ENCODE data around the gene GATAD1.
A peak's percentile ranks its signal among the peaks of the same experiment; 100 is the strongest.

The GATAD1 gene

DNA sequence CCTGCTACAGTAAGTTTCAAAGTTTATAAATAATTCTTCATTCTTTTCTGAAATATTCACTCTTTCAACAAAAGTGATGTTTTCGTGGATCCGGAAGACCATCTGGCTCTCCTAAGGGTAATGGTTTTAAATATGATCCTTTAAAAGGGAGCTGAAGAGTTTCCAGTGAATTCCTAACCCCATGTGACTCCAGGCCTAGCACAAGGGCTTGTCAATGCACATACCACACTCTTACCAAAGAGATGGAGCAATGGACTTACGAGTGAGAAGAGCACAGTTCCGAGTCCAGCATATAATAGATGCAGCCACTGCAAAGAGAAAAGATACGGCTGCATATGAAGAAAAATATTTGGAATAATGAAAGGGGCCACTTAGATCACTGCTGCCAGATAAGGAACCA lies 32.1 kb upstream of the GATAD1 start:
- H3K4me3 ChIP-seq (replicated peaks; ENCODE audit: insufficient read depth, low read length) = no peak overlapping the region
- no peak overlapping the region for H3K27ac ChIP-seq (replicated peaks)
- peaks cover 3% of the 10 kb centered on the region for H3K27me3 ChIP-seq (ENCODE audit: insufficient read depth, poor library complexity, severe bottlenecking)
- DNase-seq (ENCODE audit: low read depth in 1 of 2, low spot score in 1 of 2) = no peak
- TF ChIP-seq SPI1 (IDR thresholded peaks at IDR 0.05; ENCODE audit: borderline replicate concordance, low read depth) (no peak), GABPA (IDR thresholded peaks at IDR 0.05; ENCODE audit: low read depth) (no peak), POLR2AphosphoS5 (IDR thresholded peaks at IDR 0.05; ENCODE audit: low read depth) (no peak)
- TF ChIP-seq, protein P1, sequence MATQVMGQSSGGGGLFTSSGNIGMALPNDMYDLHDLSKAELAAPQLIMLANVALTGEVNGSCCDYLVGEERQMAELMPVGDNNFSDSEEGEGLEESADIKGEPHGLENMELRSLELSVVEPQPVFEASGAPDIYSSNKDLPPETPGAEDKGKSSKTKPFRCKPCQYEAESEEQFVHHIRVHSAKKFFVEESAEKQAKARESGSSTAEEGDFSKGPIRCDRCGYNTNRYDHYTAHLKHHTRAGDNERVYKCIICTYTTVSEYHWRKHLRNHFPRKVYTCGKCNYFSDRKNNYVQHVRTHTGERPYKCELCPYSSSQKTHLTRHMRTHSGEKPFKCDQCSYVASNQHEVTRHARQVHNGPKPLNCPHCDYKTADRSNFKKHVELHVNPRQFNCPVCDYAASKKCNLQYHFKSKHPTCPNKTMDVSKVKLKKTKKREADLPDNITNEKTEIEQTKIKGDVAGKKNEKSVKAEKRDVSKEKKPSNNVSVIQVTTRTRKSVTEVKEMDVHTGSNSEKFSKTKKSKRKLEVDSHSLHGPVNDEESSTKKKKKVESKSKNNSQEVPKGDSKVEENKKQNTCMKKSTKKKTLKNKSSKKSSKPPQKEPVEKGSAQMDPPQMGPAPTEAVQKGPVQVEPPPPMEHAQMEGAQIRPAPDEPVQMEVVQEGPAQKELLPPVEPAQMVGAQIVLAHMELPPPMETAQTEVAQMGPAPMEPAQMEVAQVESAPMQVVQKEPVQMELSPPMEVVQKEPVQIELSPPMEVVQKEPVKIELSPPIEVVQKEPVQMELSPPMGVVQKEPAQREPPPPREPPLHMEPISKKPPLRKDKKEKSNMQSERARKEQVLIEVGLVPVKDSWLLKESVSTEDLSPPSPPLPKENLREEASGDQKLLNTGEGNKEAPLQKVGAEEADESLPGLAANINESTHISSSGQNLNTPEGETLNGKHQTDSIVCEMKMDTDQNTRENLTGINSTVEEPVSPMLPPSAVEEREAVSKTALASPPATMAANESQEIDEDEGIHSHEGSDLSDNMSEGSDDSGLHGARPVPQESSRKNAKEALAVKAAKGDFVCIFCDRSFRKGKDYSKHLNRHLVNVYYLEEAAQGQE (IDR thresholded peaks at IDR 0.05; ENCODE audit: insufficient replicate concordance, low read depth) = no peak
- TF ChIP-seq, protein P2, sequence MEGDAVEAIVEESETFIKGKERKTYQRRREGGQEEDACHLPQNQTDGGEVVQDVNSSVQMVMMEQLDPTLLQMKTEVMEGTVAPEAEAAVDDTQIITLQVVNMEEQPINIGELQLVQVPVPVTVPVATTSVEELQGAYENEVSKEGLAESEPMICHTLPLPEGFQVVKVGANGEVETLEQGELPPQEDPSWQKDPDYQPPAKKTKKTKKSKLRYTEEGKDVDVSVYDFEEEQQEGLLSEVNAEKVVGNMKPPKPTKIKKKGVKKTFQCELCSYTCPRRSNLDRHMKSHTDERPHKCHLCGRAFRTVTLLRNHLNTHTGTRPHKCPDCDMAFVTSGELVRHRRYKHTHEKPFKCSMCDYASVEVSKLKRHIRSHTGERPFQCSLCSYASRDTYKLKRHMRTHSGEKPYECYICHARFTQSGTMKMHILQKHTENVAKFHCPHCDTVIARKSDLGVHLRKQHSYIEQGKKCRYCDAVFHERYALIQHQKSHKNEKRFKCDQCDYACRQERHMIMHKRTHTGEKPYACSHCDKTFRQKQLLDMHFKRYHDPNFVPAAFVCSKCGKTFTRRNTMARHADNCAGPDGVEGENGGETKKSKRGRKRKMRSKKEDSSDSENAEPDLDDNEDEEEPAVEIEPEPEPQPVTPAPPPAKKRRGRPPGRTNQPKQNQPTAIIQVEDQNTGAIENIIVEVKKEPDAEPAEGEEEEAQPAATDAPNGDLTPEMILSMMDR (IDR thresholded peaks at IDR 0.05; ENCODE audit: insufficient read depth, low read length) = no peak

GRCh38 chr7:92417913-92418312 lies 29.4 kb upstream of the GATAD1 start:
- no peak overlapping the region for H3K27ac ChIP-seq (replicated peaks)
- H3K27me3 ChIP-seq (ENCODE audit: insufficient read depth, poor library complexity, severe bottlenecking) = no peaks in the 10 kb centered on the region
- TF ChIP-seq GABPA (IDR thresholded peaks at IDR 0.05; ENCODE audit: low read depth) = no peak
- TF ChIP-seq POLR2AphosphoS5 (IDR thresholded peaks at IDR 0.05; ENCODE audit: low read depth) = no peak
- H3K4me3 ChIP-seq (replicated peaks; ENCODE audit: insufficient read depth, low read length) = no peak overlapping the region
- no peak for DNase-seq (ENCODE audit: low read depth in 1 of 2, low spot score in 1 of 2)

DNA sequence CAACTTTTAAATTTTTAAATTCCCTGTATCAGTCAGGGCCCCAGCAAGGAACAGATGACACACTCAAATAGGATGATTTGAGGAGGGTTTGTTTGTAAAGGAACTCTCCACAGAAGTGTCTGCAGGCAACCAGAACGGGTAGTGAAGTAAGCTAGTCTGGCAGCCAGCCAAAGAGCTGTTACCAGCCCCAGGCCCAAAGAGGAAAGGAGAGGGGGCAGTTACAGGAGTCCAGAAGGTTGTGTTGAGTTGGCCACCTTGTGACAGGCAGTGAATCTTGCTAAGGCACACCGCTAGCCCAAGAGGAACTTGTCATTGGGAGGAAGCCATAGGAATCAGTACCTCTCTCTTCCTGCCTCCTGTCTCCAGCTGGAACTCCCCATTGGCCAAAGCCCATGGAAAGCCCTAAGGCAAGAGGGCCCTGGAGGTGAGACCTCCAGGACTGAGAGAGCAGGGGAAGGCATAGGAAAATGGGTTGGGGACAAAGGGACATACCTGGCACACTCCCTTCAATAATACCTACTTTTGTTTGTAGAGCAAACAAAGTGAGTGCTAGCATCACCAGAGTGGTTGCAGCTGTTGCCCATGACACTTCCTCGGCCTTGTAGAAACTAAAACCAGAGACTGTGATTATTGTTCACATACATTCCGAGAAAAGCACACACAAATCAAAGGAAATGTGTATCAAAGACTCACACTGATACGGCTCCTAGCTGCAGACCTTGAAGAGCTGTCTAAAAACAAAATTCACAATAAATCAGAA lies 25.4 kb upstream of the GATAD1 start:
- no peaks in the 10 kb centered on the region for H3K27me3 ChIP-seq (ENCODE audit: insufficient read depth, poor library complexity, severe bottlenecking)
- H3K27ac ChIP-seq (replicated peaks) = no peak overlapping the region
- TF ChIP-seq, protein P1 (IDR thresholded peaks at IDR 0.05; ENCODE audit: insufficient replicate concordance, low read depth) = no peak
- TF ChIP-seq, protein P2 (IDR thresholded peaks at IDR 0.05; ENCODE audit: insufficient read depth, low read length) = no peak
- TF ChIP-seq POLR2AphosphoS5 (IDR thresholded peaks at IDR 0.05; ENCODE audit: low read depth) (no peak), GABPA (IDR thresholded peaks at IDR 0.05; ENCODE audit: low read depth) (no peak), SPI1 (IDR thresholded peaks at IDR 0.05; ENCODE audit: borderline replicate concordance, low read depth) (no peak)
- no peak overlapping the region for H3K4me3 ChIP-seq (replicated peaks; ENCODE audit: insufficient read depth, low read length)
- peak in 1 of 2 experiments; percentile 27 for DNase-seq (ENCODE audit: low read depth in 1 of 2, low spot score in 1 of 2)

GRCh38 chr7:92422926-92423325 lies 24.4 kb upstream of the GATAD1 start:
- Histone ChIP-seq H3K27me3 (ENCODE audit: insufficient read depth, poor library complexity, severe bottlenecking) (no peaks in the 10 kb centered on the region), H3K4me3 (replicated peaks; ENCODE audit: insufficient read depth, low read length) (no peak overlapping the region), H3K27ac (replicated peaks) (no peak overlapping the region)
- TF ChIP-seq POLR2AphosphoS5 (IDR thresholded peaks at IDR 0.05; ENCODE audit: low read depth) (no peak), GABPA (IDR thresholded peaks at IDR 0.05; ENCODE audit: low read depth) (no peak), SPI1 (IDR thresholded peaks at IDR 0.05; ENCODE audit: borderline replicate concordance, low read depth) (no peak)
- TF ChIP-seq, protein P2 (IDR thresholded peaks at IDR 0.05; ENCODE audit: insufficient read depth, low read length) = no peak
- TF ChIP-seq, protein P1 (IDR thresholded peaks at IDR 0.05; ENCODE audit: insufficient replicate concordance, low read depth) = no peak
- DNase-seq (ENCODE audit: low read depth in 1 of 2, low spot score in 1 of 2) = no peak
